WTC11 (cell line): ENCODE measurements around the gene TBC1D19. TPM values are rescaled to one million over a fixed set of nuclear protein-coding genes. Genes with fewer than 3 reads are reported as not detected.

Experiments used
- ATAC-seq: fragments of 200-7000 bp; cut with Tn5 transposase; 2 replicates; pipeline ENCODE4 v1.10.0; 2021; ENCODE audit warnings: mild to moderate bottlenecking, moderate library complexity
- CTCF ChIA-PET: fragments of 300-600 bp; sonication (Branson Sonifier 250); formaldehyde crosslinking; loops from one replicate; lab custom pipeline; 2021; ENCODE audit warnings: antibody characterized with exemption; lab: Charles Lee
- POLR2A ChIA-PET: fragments of 350-600 bp; sonication (Branson Sonifier 250); formaldehyde crosslinking; loops from one replicate; lab custom pipeline; 2021; ENCODE audit warnings: antibody characterized with exemption; lab: Charles Lee
- DNase-seq: peaks from one replicate; pipeline ENCODE4 v3.0.0; 2021; ENCODE audit warnings: low spot score
- H3K27ac Mint-ChIP-seq: 2 replicates; pipeline ENCODE4 v1.8.0; 2021; ENCODE audit warnings: mixed read lengths
- H3K27me3 Mint-ChIP-seq: 2 replicates; pipeline ENCODE4 v1.8.0; 2021; ENCODE audit warnings: low read depth, mild to moderate bottlenecking, moderate library complexity, mixed read lengths
- H3K36me3 Mint-ChIP-seq: 2 replicates; pipeline ENCODE4 v1.8.0; 2021; ENCODE audit warnings: mixed read lengths
- H3K4me1 Mint-ChIP-seq: 2 replicates; pipeline ENCODE4 v1.8.0; 2022; ENCODE audit warnings: mixed read lengths
- H3K4me3 Mint-ChIP-seq: 2 replicates; pipeline ENCODE4 v1.8.0; 2021; ENCODE audit warnings: mild to moderate bottlenecking, moderate library complexity, mixed read lengths
- H3K9me3 Mint-ChIP-seq: 2 replicates; pipeline ENCODE4 v1.8.0; 2021; ENCODE audit warnings: mixed read lengths
- FOXK1 ChIP-seq: sonication (generic); formaldehyde crosslinking; IDR thresholded peaks from 2 replicates; pipeline ENCODE4 v1.8.0; 2022; ENCODE audit warnings: mild to moderate bottlenecking, moderate library complexity, missing genetic modification reagents
- GABPB1 ChIP-seq: sonication (generic); formaldehyde crosslinking; IDR thresholded peaks from 2 replicates; pipeline ENCODE4 v1.8.1; 2023; ENCODE audit warnings: mild to moderate bottlenecking, missing genetic modification reagents
- GTF2I ChIP-seq: fragments of 250-450 bp; sonication (Bioruptor Pico); conservative IDR thresholded peaks from 2 replicates; pipeline ENCODE4 v1.4.0; 2021; ENCODE audit warnings: mild to moderate bottlenecking
- JAZF1 ChIP-seq: fragments of 250-450 bp; sonication (Bioruptor Pico); IDR thresholded peaks from 2 replicates; pipeline ENCODE4 v1.9.0; 2021; ENCODE audit warnings: moderate library complexity, mild to moderate bottlenecking, inconsistent platforms
- NFATC4 ChIP-seq: fragments of 250-450 bp; sonication (Bioruptor Pico); IDR thresholded peaks from 2 replicates; pipeline ENCODE4 v1.9.0; 2021; ENCODE audit warnings: mild to moderate bottlenecking
- NR2C2 ChIP-seq: sonication (generic); formaldehyde crosslinking; IDR thresholded peaks from 2 replicates; pipeline ENCODE4 v1.8.0; 2022; ENCODE audit warnings: mild to moderate bottlenecking, missing genetic modification reagents
- OVOL2 ChIP-seq: fragments of 250-450 bp; sonication (Bioruptor Pico); IDR thresholded peaks from 2 replicates; pipeline ENCODE4 v1.9.0; 2021; ENCODE audit warnings: mild to moderate bottlenecking, borderline replicate concordance
- RORB ChIP-seq: fragments of 250-450 bp; sonication (Bioruptor Pico); IDR thresholded peaks from 2 replicates; pipeline ENCODE4 v1.9.0; 2021; ENCODE audit warnings: mild to moderate bottlenecking
- SMAD4 ChIP-seq: sonication (generic); formaldehyde crosslinking; IDR thresholded peaks from 2 replicates; pipeline ENCODE4 v1.8.0; 2022; ENCODE audit warnings: mild to moderate bottlenecking, missing genetic modification reagents
- ZNF317 ChIP-seq: sonication (generic); formaldehyde crosslinking; IDR thresholded peaks from 2 replicates; pipeline ENCODE4 v1.8.1; 2023; ENCODE audit warnings: low read depth, mild to moderate bottlenecking, moderate library complexity, missing genetic modification reagents, borderline replicate concordance
- total RNA-seq: library from RNA; stranded (reverse); gene quantifications from 3 replicates; pipeline ENCODE4 v1.2.3, GENCODE V29; 2021
- TF ChIP-seq, protein P1 (sequence below): sonication (generic); formaldehyde crosslinking; IDR thresholded peaks from 2 replicates; pipeline ENCODE4 v1.8.1; 2022; ENCODE audit warnings: low read depth, mild to moderate bottlenecking, moderate library complexity, missing genetic modification reagents, borderline replicate concordance
- TF ChIP-seq, protein P2 (sequence below): sonication (generic); formaldehyde crosslinking; IDR thresholded peaks from 2 replicates; pipeline ENCODE4 v1.8.0; 2023; ENCODE audit warnings: missing genetic modification reagents
- TF ChIP-seq, protein P3 (sequence below): sonication (generic); formaldehyde crosslinking; IDR thresholded peaks from 2 replicates; pipeline ENCODE4 v1.8.1; 2022; ENCODE audit warnings: mild to moderate bottlenecking, missing genetic modification reagents, moderate library complexity, borderline replicate concordance
- TF ChIP-seq, protein P4 (sequence below): sonication (generic); formaldehyde crosslinking; IDR thresholded peaks from 2 replicates; pipeline ENCODE4 v1.8.0; 2022; ENCODE audit warnings: missing genetic modification reagents
- TF ChIP-seq, protein P5 (sequence below): sonication (generic); formaldehyde crosslinking; IDR thresholded peaks from 2 replicates; pipeline ENCODE4 v1.8.1; 2022; ENCODE audit warnings: missing genetic modification reagents, borderline replicate concordance
- TF ChIP-seq, protein P6 (sequence below): fragments of 250-450 bp; sonication (Bioruptor Pico); conservative IDR thresholded peaks from 2 replicates; pipeline ENCODE4 v1.9.0; 2021; ENCODE audit warnings: mild to moderate bottlenecking
- TF ChIP-seq, protein P7 (sequence below): sonication (generic); formaldehyde crosslinking; conservative IDR thresholded peaks from 2 replicates; pipeline ENCODE4 v1.8.1; 2023; ENCODE audit warnings: mild to moderate bottlenecking, low read depth, missing genetic modification reagents, moderate library complexity

The TBC1D19 gene
- total RNA-seq, 1 experiment from 2014 or later, result 2.1 TPM

DNA sequence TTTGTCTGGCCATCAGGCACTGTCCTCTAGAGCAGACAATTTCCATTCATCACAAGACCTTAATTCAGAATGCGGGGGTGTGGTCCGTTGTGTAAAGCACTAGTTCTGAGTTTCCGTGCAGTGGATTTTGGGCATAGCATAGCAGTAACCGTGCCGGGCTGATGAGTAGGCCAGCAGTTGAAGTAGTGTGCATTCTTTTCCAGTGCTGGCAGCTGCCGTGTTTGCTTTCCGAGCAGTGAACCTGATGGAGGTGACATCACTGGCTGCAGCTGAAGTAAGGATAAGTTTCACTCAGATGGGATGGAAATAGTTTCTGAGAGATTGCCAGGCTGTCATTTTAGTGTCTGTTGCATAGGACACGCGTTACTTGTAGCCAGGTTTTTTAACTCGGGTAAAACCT, 169.7 kb downstream of the TBC1D19 start (continued):
- TF ChIP-seq, protein P1, sequence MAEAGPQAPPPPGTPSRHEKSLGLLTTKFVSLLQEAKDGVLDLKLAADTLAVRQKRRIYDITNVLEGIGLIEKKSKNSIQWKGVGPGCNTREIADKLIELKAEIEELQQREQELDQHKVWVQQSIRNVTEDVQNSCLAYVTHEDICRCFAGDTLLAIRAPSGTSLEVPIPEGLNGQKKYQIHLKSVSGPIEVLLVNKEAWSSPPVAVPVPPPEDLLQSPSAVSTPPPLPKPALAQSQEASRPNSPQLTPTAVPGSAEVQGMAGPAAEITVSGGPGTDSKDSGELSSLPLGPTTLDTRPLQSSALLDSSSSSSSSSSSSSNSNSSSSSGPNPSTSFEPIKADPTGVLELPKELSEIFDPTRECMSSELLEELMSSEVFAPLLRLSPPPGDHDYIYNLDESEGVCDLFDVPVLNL (CRISPR knock-in tag), result no peak
- TF ChIP-seq, protein P2, sequence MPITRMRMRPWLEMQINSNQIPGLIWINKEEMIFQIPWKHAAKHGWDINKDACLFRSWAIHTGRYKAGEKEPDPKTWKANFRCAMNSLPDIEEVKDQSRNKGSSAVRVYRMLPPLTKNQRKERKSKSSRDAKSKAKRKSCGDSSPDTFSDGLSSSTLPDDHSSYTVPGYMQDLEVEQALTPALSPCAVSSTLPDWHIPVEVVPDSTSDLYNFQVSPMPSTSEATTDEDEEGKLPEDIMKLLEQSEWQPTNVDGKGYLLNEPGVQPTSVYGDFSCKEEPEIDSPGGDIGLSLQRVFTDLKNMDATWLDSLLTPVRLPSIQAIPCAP (CRISPR knock-in tag), result no peak
- TF ChIP-seq, protein P3, sequence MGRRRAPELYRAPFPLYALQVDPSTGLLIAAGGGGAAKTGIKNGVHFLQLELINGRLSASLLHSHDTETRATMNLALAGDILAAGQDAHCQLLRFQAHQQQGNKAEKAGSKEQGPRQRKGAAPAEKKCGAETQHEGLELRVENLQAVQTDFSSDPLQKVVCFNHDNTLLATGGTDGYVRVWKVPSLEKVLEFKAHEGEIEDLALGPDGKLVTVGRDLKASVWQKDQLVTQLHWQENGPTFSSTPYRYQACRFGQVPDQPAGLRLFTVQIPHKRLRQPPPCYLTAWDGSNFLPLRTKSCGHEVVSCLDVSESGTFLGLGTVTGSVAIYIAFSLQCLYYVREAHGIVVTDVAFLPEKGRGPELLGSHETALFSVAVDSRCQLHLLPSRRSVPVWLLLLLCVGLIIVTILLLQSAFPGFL, result no peak
- TF ChIP-seq, protein P4, sequence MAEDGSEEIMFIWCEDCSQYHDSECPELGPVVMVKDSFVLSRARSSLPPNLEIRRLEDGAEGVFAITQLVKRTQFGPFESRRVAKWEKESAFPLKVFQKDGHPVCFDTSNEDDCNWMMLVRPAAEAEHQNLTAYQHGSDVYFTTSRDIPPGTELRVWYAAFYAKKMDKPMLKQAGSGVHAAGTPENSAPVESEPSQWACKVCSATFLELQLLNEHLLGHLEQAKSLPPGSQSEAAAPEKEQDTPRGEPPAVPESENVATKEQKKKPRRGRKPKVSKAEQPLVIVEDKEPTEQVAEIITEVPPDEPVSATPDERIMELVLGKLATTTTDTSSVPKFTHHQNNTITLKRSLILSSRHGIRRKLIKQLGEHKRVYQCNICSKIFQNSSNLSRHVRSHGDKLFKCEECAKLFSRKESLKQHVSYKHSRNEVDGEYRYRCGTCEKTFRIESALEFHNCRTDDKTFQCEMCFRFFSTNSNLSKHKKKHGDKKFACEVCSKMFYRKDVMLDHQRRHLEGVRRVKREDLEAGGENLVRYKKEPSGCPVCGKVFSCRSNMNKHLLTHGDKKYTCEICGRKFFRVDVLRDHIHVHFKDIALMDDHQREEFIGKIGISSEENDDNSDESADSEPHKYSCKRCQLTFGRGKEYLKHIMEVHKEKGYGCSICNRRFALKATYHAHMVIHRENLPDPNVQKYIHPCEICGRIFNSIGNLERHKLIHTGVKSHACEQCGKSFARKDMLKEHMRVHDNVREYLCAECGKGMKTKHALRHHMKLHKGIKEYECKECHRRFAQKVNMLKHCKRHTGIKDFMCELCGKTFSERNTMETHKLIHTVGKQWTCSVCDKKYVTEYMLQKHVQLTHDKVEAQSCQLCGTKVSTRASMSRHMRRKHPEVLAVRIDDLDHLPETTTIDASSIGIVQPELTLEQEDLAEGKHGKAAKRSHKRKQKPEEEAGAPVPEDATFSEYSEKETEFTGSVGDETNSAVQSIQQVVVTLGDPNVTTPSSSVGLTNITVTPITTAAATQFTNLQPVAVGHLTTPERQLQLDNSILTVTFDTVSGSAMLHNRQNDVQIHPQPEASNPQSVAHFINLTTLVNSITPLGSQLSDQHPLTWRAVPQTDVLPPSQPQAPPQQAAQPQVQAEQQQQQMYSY, result no peak
- TF ChIP-seq GTF2I (CRISPR knock-in tag), result no peak
- TF ChIP-seq, all 79 proteins: peak for 0

DNA sequence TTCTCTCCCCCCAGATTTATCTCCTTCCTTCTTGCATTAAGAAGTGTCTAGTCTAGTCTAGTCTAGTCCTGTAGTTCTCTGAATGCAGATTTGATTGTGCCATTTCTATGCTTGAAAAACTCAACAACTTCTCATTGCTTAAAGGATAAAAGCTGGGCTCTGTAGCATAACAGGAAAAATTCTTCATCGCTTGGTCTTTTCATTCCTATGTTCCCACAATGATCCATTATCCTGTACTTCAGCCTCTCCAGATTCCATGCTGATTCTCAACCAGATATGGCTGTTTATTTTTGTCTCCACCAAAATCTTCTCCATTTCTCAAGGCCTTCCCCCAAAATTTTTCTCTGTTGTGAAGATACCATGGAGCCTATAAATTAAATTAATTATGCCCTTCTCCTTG, 173.9 kb downstream of the TBC1D19 start:
- ATAC-seq, result no peak
- no peak for TF ChIP-seq OVOL2
- TF ChIP-seq, protein P5, sequence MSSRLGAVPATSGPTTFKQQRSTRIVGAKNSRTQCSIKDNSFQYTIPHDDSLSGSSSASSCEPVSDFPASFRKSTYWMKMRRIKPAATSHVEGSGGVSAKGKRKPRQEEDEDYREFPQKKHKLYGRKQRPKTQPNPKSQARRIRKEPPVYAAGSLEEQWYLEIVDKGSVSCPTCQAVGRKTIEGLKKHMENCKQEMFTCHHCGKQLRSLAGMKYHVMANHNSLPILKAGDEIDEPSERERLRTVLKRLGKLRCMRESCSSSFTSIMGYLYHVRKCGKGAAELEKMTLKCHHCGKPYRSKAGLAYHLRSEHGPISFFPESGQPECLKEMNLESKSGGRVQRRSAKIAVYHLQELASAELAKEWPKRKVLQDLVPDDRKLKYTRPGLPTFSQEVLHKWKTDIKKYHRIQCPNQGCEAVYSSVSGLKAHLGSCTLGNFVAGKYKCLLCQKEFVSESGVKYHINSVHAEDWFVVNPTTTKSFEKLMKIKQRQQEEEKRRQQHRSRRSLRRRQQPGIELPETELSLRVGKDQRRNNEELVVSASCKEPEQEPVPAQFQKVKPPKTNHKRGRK (CRISPR knock-in tag), result no peak
- Mint-ChIP-seq H3K27ac (no peak overlapping the region), H3K9me3 (no peaks in the 10 kb centered on the region), H3K27me3 (no peaks in the 10 kb centered on the region), H3K4me1 (no peaks in the 10 kb centered on the region; the same call in 1 of the 2 replicates), H3K4me3 (no peak overlapping the region), H3K36me3 (no peaks in the 10 kb centered on the region)
- ChIA-PET CTCF (interaction anchor here (1.1 kb wide), 1 partner anchor 103 kb away, joined by 3 read pairs; the partner anchor contains the start of gene STIM2), POLR2A (no interaction called here)
- DNase-seq, result no peak

DNA sequence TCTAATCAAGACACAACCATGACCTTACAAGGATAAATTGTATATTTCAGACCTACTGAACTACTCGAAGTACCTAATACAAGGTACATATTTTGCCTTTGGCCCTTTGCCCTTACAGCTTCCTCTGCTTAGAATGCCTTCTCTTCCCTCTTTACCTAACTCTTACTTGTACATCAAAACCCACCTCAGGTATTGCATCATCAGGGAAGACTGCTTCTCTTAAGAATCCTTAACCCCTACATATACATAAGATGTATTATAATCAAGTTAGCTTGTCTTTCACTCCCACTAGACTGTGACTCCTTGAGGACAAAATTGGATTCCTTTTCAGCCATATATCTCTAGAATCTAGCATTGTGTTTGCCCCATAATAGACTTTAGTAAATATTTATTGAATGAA, 175.0 kb downstream of the TBC1D19 start:
- DNase-seq, result no peak
- TF ChIP-seq GABPB1 (no peak), SMAD4 (CRISPR knock-in tag) (no peak), NR2C2 (CRISPR knock-in tag) (no peak), JAZF1 (CRISPR knock-in tag) (no peak)
- Mint-ChIP-seq H3K36me3 (no peaks in the 10 kb centered on the region), H3K27ac (no peak overlapping the region), H3K4me3 (no peak overlapping the region), H3K27me3 (no peaks in the 10 kb centered on the region), H3K4me1 (peaks cover 9% of the 10 kb centered on the region), H3K9me3 (no peaks in the 10 kb centered on the region)
- ChIA-PET CTCF (no interaction called here), POLR2A (no interaction called here)
- no peak for ATAC-seq

DNA sequence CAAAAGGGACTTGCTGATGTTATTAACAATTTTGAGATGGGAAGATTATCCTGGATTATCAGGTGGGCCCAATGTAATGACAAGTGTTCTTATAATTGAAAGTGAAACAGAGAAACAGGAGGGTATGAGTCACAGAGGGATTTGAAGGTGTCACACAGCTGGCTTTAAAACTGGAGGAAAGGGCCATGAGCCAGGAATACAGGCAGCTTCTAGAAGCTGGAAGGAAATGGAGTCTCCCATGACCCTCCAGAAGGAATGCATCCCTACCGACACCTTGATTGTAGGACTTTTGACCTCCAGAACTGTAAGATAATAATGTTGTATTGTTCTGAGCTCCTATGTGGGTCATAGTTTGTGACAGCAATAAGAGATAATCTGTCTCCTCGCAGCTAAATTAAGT, 178.8 kb downstream of the TBC1D19 start:
- no peak for DNase-seq
- no peak overlapping the region for H3K27ac Mint-ChIP-seq
- no peak for ATAC-seq
- TF ChIP-seq, protein P6, sequence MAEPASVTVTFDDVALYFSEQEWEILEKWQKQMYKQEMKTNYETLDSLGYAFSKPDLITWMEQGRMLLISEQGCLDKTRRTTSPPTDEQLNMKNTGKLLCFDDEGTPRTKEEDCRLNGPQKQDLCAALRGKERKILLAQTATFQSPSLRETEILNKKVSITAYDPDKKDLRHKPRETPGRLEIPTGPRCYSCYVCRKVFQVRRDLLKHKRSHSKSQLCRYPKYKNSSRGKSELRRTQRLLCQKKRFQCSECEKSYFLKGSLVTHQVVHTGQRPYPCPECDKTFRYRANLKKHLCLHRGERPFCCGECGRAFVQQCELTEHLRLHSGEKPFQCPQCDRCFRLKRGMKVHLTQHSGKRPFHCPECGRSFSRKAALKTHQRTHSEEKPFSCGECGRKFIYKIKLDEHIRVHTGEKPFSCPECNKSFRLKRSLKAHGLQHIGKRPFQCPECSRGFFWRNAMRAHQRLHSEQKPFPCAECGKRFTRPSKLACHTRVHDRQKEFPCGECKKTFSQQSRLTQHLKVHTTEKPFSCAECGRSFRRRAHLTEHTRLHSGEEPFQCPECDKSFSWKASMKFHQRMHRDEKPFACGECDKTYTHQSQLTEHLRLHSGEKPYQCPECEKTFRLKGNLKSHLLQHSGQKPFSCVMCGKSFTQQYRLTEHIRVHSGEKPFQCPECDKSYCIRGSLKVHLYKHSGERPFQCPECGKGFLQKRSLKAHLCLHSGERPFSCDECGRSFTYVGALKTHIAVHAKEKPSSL, result no peak
- TF ChIP-seq, protein P7, sequence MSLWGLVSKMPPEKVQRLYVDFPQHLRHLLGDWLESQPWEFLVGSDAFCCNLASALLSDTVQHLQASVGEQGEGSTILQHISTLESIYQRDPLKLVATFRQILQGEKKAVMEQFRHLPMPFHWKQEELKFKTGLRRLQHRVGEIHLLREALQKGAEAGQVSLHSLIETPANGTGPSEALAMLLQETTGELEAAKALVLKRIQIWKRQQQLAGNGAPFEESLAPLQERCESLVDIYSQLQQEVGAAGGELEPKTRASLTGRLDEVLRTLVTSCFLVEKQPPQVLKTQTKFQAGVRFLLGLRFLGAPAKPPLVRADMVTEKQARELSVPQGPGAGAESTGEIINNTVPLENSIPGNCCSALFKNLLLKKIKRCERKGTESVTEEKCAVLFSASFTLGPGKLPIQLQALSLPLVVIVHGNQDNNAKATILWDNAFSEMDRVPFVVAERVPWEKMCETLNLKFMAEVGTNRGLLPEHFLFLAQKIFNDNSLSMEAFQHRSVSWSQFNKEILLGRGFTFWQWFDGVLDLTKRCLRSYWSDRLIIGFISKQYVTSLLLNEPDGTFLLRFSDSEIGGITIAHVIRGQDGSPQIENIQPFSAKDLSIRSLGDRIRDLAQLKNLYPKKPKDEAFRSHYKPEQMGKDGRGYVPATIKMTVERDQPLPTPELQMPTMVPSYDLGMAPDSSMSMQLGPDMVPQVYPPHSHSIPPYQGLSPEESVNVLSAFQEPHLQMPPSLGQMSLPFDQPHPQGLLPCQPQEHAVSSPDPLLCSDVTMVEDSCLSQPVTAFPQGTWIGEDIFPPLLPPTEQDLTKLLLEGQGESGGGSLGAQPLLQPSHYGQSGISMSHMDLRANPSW, result no peak
- TF ChIP-seq NFATC4 (CRISPR knock-in tag) (no peak), FOXK1 (CRISPR knock-in tag) (no peak), RORB (CRISPR knock-in tag) (no peak), ZNF317 (CRISPR knock-in tag) (no peak)

More for the DNA sequence above, 178.8 kb downstream of the TBC1D19 start:
- no peaks in the 10 kb centered on the region for H3K27me3 Mint-ChIP-seq
- H3K4me1 Mint-ChIP-seq, result peaks cover 9% of the 10 kb centered on the region
- H3K36me3 Mint-ChIP-seq, result no peaks in the 10 kb centered on the region
- H3K9me3 Mint-ChIP-seq, result no peaks in the 10 kb centered on the region
- no peak overlapping the region for H3K4me3 Mint-ChIP-seq
- ChIA-PET POLR2A (no interaction called here), CTCF (no interaction called here)
